ENCODE data around the gene RHOV.

- TF ChIP-seq POLR2AphosphoS5 (IDR thresholded peaks at IDR 0.05; ENCODE audit: borderline replicate concordance, low read depth, low read length) (no peak), EZH2 (IDR thresholded peaks at IDR 0.05) (no peak), FOXP2 (optimal IDR thresholded peaks at IDR 0.05; ENCODE audit: control extremely low read depth, extremely low read length, insufficient read depth) (no peak)
These were observed 5.6 kb upstream of the RHOV start for GRCh38 chr15:40879609-40880008.

Measured in SK-N-MC (cell line).